Right atrium auricular region (tissue), 2 donors: ENCODE results near the gene OTOGL. TPM values are rescaled to one million over a fixed set of nuclear protein-coding genes. Genes with fewer than 3 reads are reported as not detected.

ENCODE experiments used
- DNase-seq: peaks from one replicate; pipeline ENCODE4 v3.0.0-alpha.2; 2019; ENCODE audit warnings: low spot score
- H3K27ac ChIP-seq, 2 donors: fragments of 200-600 bp; sonication (generic); 1 replicate in 1 of 2; 2 replicates in 1 of 2; pipeline ENCODE4 v1.5.1; 2016 to 2019
- H3K27me3 ChIP-seq, 2 donors: fragments of 200-600 bp; sonication (generic); one replicate each; pipeline versions ENCODE4 v1.5.1 to v1.6.0; 2017 to 2019
- H3K36me3 ChIP-seq: fragments of 200-600 bp; sonication (generic); one replicate; pipeline ENCODE4 v1.5.1; 2016
- H3K4me1 ChIP-seq, 2 donors: fragments of 200-600 bp; sonication (generic); one replicate each; pipeline versions ENCODE4 v1.5.1 to v1.6.0; 2017 to 2019
- H3K4me3 ChIP-seq, 2 donors: fragments of 200-600 bp; sonication (generic); 1 replicate in 1 of 2; 2 replicates in 1 of 2; pipeline ENCODE4 v1.5.1; 2017 to 2019; ENCODE audit warnings: mild to moderate bottlenecking in 1 of 2, moderate library complexity in 1 of 2
- H3K9me3 ChIP-seq, 2 donors: fragments of 200-600 bp; sonication (generic); one replicate each; pipeline ENCODE4 v1.5.1; 2019
- CTCF ChIP-seq, 2 donors: fragments of 200-600 bp; sonication (generic); IDR thresholded peaks; one replicate each; pipeline ENCODE4 v1.5.1; 2019; ENCODE audit warnings: antibody characterized with exemption in 2 of 2
- total RNA-seq, 2 donors: library from RNA; depleted of rRNA; stranded (reverse); fragments of >200 nt; gene quantifications; one replicate each; pipeline ENCODE4 v1.1.0, GENCODE V29; 2016

The OTOGL gene
- total RNA-seq, 2 donors from 2014 or later: 7.6 to 10.9 TPM

- no peak overlapping the region for H3K27ac ChIP-seq
- DNase-seq: no peak
- H3K4me3 ChIP-seq: no peak overlapping the region
- H3K27me3 ChIP-seq: no peaks in the 10 kb centered on the region
- TF ChIP-seq CTCF (IDR thresholded peaks at IDR 0.05): no peak
- no peaks in the 10 kb centered on the region for H3K36me3 ChIP-seq
- H3K4me1 ChIP-seq: no peaks in the 10 kb centered on the region
- H3K9me3 ChIP-seq: no peaks in the 10 kb centered on the region
These were observed 314.1 kb downstream of the OTOGL start for GRCh38 chr12:80413462-80413861.

GRCh38 chr12:80415466-80415865 is 316.1 kb downstream of the OTOGL start:
- no peaks in the 10 kb centered on the region for H3K36me3 ChIP-seq
- H3K27me3 ChIP-seq: no peaks in the 10 kb centered on the region
- TF ChIP-seq CTCF (IDR thresholded peaks at IDR 0.05): no peak
- no peaks in the 10 kb centered on the region for H3K4me1 ChIP-seq
- H3K27ac ChIP-seq: no peak overlapping the region
- no peak for DNase-seq
- no peaks in the 10 kb centered on the region for H3K9me3 ChIP-seq
- H3K4me3 ChIP-seq: no peak overlapping the region

- no peak for DNase-seq
- Histone ChIP-seq H3K4me3 (no peak overlapping the region), H3K4me1 (no peaks in the 10 kb centered on the region), H3K27me3 (no peaks in the 10 kb centered on the region), H3K27ac (no peak overlapping the region), H3K9me3 (no peaks in the 10 kb centered on the region), H3K36me3 (no peaks in the 10 kb centered on the region)
- TF ChIP-seq CTCF (IDR thresholded peaks at IDR 0.05): no peak
These were observed 320.3 kb downstream of the OTOGL start for GRCh38 chr12:80419644-80420043.

GRCh38 chr12:80420075-80420474 is 320.7 kb downstream of the OTOGL start:
- Histone ChIP-seq H3K36me3 (no peaks in the 10 kb centered on the region), H3K4me3 (no peak overlapping the region), H3K4me1 (no peaks in the 10 kb centered on the region), H3K27me3 (no peaks in the 10 kb centered on the region), H3K27ac (no peak overlapping the region), H3K9me3 (no peaks in the 10 kb centered on the region)
- no peak for DNase-seq
- no peak for TF ChIP-seq CTCF (IDR thresholded peaks at IDR 0.05)

GRCh38 chr12:80422550-80422949 is 323.2 kb downstream of the OTOGL start:
- no peak for TF ChIP-seq CTCF (IDR thresholded peaks at IDR 0.05)
- Histone ChIP-seq H3K4me1 (no peaks in the 10 kb centered on the region), H3K9me3 (no peaks in the 10 kb centered on the region), H3K4me3 (no peak overlapping the region), H3K36me3 (no peaks in the 10 kb centered on the region), H3K27ac (no peak overlapping the region), H3K27me3 (no peaks in the 10 kb centered on the region)
- DNase-seq: no peak

Other genes starting within 250 kb of the OTOGL start
- gene PPP1R12A, start 164.4 kb upstream of the OTOGL start, total RNA-seq: 10 to 100 TPM; 64.3 to 70.7 TPM